ENCODE measurements around the gene NUS1.

- no peak for TF ChIP-seq FOXM1 (IDR thresholded peaks at IDR 0.05; ENCODE audit: borderline replicate concordance, low read depth)
- TF ChIP-seq TAF1 (IDR thresholded peaks at IDR 0.05; ENCODE audit: low read depth), result no peak
- TF ChIP-seq TCF12 (IDR thresholded peaks at IDR 0.05; ENCODE audit: low read depth), result no peak
- TF ChIP-seq NFIC (IDR thresholded peaks at IDR 0.05), result no peak
- TF ChIP-seq, protein P1, sequence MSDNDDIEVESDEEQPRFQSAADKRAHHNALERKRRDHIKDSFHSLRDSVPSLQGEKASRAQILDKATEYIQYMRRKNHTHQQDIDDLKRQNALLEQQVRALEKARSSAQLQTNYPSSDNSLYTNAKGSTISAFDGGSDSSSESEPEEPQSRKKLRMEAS (IDR thresholded peaks at IDR 0.05), result no peak
- no peak for TF ChIP-seq ZBTB7A (IDR thresholded peaks at IDR 0.05; ENCODE audit: low read depth)
- no peak for TF ChIP-seq RAD21 (IDR thresholded peaks at IDR 0.05; ENCODE audit: low read depth)
- no peak for TF ChIP-seq USF1 (IDR thresholded peaks at IDR 0.05)
- TF ChIP-seq, protein P2, sequence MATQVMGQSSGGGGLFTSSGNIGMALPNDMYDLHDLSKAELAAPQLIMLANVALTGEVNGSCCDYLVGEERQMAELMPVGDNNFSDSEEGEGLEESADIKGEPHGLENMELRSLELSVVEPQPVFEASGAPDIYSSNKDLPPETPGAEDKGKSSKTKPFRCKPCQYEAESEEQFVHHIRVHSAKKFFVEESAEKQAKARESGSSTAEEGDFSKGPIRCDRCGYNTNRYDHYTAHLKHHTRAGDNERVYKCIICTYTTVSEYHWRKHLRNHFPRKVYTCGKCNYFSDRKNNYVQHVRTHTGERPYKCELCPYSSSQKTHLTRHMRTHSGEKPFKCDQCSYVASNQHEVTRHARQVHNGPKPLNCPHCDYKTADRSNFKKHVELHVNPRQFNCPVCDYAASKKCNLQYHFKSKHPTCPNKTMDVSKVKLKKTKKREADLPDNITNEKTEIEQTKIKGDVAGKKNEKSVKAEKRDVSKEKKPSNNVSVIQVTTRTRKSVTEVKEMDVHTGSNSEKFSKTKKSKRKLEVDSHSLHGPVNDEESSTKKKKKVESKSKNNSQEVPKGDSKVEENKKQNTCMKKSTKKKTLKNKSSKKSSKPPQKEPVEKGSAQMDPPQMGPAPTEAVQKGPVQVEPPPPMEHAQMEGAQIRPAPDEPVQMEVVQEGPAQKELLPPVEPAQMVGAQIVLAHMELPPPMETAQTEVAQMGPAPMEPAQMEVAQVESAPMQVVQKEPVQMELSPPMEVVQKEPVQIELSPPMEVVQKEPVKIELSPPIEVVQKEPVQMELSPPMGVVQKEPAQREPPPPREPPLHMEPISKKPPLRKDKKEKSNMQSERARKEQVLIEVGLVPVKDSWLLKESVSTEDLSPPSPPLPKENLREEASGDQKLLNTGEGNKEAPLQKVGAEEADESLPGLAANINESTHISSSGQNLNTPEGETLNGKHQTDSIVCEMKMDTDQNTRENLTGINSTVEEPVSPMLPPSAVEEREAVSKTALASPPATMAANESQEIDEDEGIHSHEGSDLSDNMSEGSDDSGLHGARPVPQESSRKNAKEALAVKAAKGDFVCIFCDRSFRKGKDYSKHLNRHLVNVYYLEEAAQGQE (IDR thresholded peaks at IDR 0.05; ENCODE audit: low read depth), result no peak
- no peak for TF ChIP-seq EGR1 (IDR thresholded peaks at IDR 0.05)
- no peak for TF ChIP-seq CEBPB (IDR thresholded peaks at IDR 0.05)
- no peak for TF ChIP-seq EP300 (IDR thresholded peaks at IDR 0.05; ENCODE audit: borderline replicate concordance)
- TF ChIP-seq CREB1 (IDR thresholded peaks at IDR 0.05; ENCODE audit: low read depth), result no peak
Observed at GRCh38 chr6:117733341-117733740, 58.1 kb downstream of the NUS1 start.
